Endothelial cell of umbilical vein (primary cell): ENCODE results near the gene FAM118A. TPM values are rescaled to one million over a fixed set of nuclear protein-coding genes. Genes with fewer than 3 reads are reported as not detected.

Experiments
- BruUV-seq: library from RNA; stranded (reverse); fragments of 400-500 nt; replicated peaks from 2 replicates; lab custom pipeline; 2021; lab: Mats Ljungman, UMichigan
- CTCF ChIA-PET: fragments of 300-600, 350-600 bp; sonication (Branson Sonifier 250); formaldehyde crosslinking; loops from one replicate; lab custom pipeline; 2021; ENCODE audit warnings: antibody characterized with exemption, inconsistent platforms; lab: Charles Lee
- POLR2A ChIA-PET: fragments of 300-600, 350-600 bp; sonication (Branson Sonifier 250); formaldehyde crosslinking; loops from one replicate; lab custom pipeline; 2021; ENCODE audit warnings: antibody characterized with exemption, inconsistent platforms; lab: Charles Lee
- DNase-seq: peaks from one replicate; pipeline ENCODE4 v3.0.0-alpha.2; 2011; ENCODE audit warnings: low read depth, low spot score
- FAIRE-seq: peaks from 2 replicates; lab custom pipeline; 2011; peaks lifted over from hg19 to GRCh38; lab: Jason Lieb, UNC
- H2AFZ ChIP-seq: 2 replicates; pipeline ENCODE4 v1.6.0; 2012; ENCODE audit warnings: low read depth, low read length, control low read depth, inconsistent platforms
- H3K27ac ChIP-seq: 2 replicates; pipeline ENCODE4 v1.5.1; 2011; ENCODE audit warnings: low read depth, mild to moderate bottlenecking, control low read depth, low read length, moderate library complexity; ENCODE audit not compliant: insufficient read depth
- H3K27me3 ChIP-seq, 2 experiments: 2 replicates each; pipeline versions ENCODE4 v1.6.0 to v1.6.1; 2011; ENCODE audit warnings: low read length in 2 of 2, mixed read lengths in 1 of 2; ENCODE audit not compliant: control insufficient read depth in 2 of 2, insufficient read depth in 2 of 2
- H3K36me3 ChIP-seq, 2 experiments: 2 replicates in 1 of 2; 3 replicates in 1 of 2; pipeline ENCODE4 v1.5.1; 2011; ENCODE audit warnings: low read length in 2 of 2, mild to moderate bottlenecking in 1 of 2, moderate library complexity in 1 of 2; ENCODE audit not compliant: control insufficient read depth in 2 of 2, insufficient read depth in 2 of 2; ENCODE audit errors: extremely low read depth in 1 of 2
- H3K4me1 ChIP-seq: 3 replicates; pipeline ENCODE4 v1.5.1; 2011; ENCODE audit warnings: mild to moderate bottlenecking, low read length; ENCODE audit not compliant: control insufficient read depth, insufficient read depth; ENCODE audit errors: extremely low read depth
- H3K4me2 ChIP-seq: 2 replicates; pipeline ENCODE4 v1.6.1; 2011; ENCODE audit warnings: low read length, control low read depth, mixed read lengths; ENCODE audit not compliant: insufficient read depth
- H3K4me3 ChIP-seq, 3 experiments: fragments of 200-600 bp in 1 of 3; sonication (generic), shearing (Covaris generic) in 1 of 3; replicated peaks in 1 of 3; 2 replicates each; pipeline ENCODE4 v1.5.1; 2011 to 2016; ENCODE audit warnings: control low read depth in 3 of 3, low read length in 3 of 3, mild to moderate bottlenecking in 2 of 3, inconsistent platforms in 1 of 3, low read depth in 1 of 3, moderate library complexity in 1 of 3; ENCODE audit not compliant: insufficient read depth in 1 of 3
- H3K79me2 ChIP-seq: 2 replicates; pipeline ENCODE4 v1.6.0; 2012; ENCODE audit warnings: low read length, inconsistent platforms; ENCODE audit not compliant: control insufficient read depth, insufficient read depth
- H3K9ac ChIP-seq: replicated peaks from 2 replicates; pipeline ENCODE3; 2011; ENCODE audit warnings: low read length, control low read depth; ENCODE audit not compliant: insufficient read depth; ENCODE audit errors: extremely low read depth
- H3K9me1 ChIP-seq: replicated peaks from 3 replicates; pipeline ENCODE4 v1.6.0; 2011; ENCODE audit warnings: mild to moderate bottlenecking, low read length; ENCODE audit not compliant: control insufficient read depth, insufficient read depth; ENCODE audit errors: extremely low read depth
- H3K9me3 ChIP-seq: replicated peaks from 2 replicates; pipeline ENCODE4 v1.5.1; 2012; ENCODE audit warnings: low read length, inconsistent platforms; ENCODE audit not compliant: control insufficient read depth, insufficient read depth
- H4K20me1 ChIP-seq: replicated peaks from 2 replicates; pipeline ENCODE3; 2011; ENCODE audit warnings: mild to moderate bottlenecking, low read length; ENCODE audit not compliant: control insufficient read depth, insufficient read depth; ENCODE audit errors: extremely low read depth
- CTCF ChIP-seq, 2 donors: IDR thresholded peaks; 1 replicate in 1 of 2; 2 replicates in 1 of 2; pipeline ENCODE4 v1.5.1; 2011; ENCODE audit warnings: low read length in 2 of 2, mild to moderate bottlenecking in 2 of 2, moderate library complexity in 2 of 2, control low read depth in 1 of 2, inconsistent platforms in 1 of 2, low read depth in 1 of 2; ENCODE audit not compliant: insufficient read depth in 1 of 2; ENCODE audit errors: extremely low read depth in 1 of 2
- EZH2 ChIP-seq: IDR thresholded peaks from 2 replicates; pipeline ENCODE4 v1.6.1; 2012; ENCODE audit warnings: borderline replicate concordance, low read depth, mild to moderate bottlenecking, moderate library complexity, low read length, inconsistent platforms; ENCODE audit not compliant: severe bottlenecking
- GATA2 ChIP-seq: IDR thresholded peaks from 2 replicates; pipeline ENCODE4 v1.7.0; 2011; ENCODE audit warnings: low read depth, mild to moderate bottlenecking, moderate library complexity, mixed read lengths, low read length; ENCODE audit not compliant: insufficient read length, insufficient read depth
- JUN ChIP-seq: IDR thresholded peaks from 2 replicates; pipeline ENCODE4 v1.6.1; 2011; ENCODE audit warnings: borderline replicate concordance, low read depth; ENCODE audit not compliant: insufficient read length, insufficient read depth
- MYC ChIP-seq: IDR thresholded peaks from one replicate; pipeline ENCODE4 v1.6.1; 2011; ENCODE audit warnings: mild to moderate bottlenecking, low read depth, low read length
- POLR2A ChIP-seq: IDR thresholded peaks from 2 replicates; pipeline ENCODE4 v1.6.1; 2012; ENCODE audit warnings: low read depth, mild to moderate bottlenecking, control low read depth, low read length
- POLR2AphosphoS5 ChIP-seq: IDR thresholded peaks from 2 replicates; pipeline ENCODE4 v1.6.1; 2012; ENCODE audit warnings: low read depth, mild to moderate bottlenecking, control low read depth, low read length, moderate library complexity; ENCODE audit not compliant: insufficient read depth
- dilution Hi-C: fragments of 300-500 bp; cut with MboI; formaldehyde crosslinking; loops from one replicate; pipeline ENCODE4 v1.15.0; 2019; ENCODE audit warnings: low sequenced_read_pairs; ENCODE audit not compliant: extremely low pct_ligation_motif_present
- intact Hi-C: fragments of 100-400 bp; cut with micrococcal nuclease; formaldehyde crosslinking; loops from one replicate; pipeline ENCODE4 v1.10.0; 2022
- polyA plus RNA-seq, 4 experiments: library from polyadenylated mRNA; depleted of rRNA in 3 of 4; stranded (reverse) in 3 of 4; unstranded in 1 of 4; fragments of >200 nt; gene quantifications; 2 replicates each; pipeline versions ENCODE4 v1.2.1 to v1.2.3, GENCODE V29; 2011 to 2012; ENCODE audit warnings: missing spikeins in 1 of 4
- total RNA-seq: library from RNA; stranded (reverse); gene quantifications from 2 replicates; pipeline ENCODE4 v1.2.3, GENCODE V29; 2021
- TF ChIP-seq, protein P1 (sequence below): IDR thresholded peaks from 2 replicates; pipeline ENCODE4 v1.6.1; 2011; ENCODE audit not compliant: insufficient read depth, insufficient read length

FAM118A gene
- total and polyA plus RNA-seq, 2 donors (not counting 3 experiments of a cell fraction or from before 2014, with no cell fraction given): 20.2 to 25.6 TPM

DNA sequence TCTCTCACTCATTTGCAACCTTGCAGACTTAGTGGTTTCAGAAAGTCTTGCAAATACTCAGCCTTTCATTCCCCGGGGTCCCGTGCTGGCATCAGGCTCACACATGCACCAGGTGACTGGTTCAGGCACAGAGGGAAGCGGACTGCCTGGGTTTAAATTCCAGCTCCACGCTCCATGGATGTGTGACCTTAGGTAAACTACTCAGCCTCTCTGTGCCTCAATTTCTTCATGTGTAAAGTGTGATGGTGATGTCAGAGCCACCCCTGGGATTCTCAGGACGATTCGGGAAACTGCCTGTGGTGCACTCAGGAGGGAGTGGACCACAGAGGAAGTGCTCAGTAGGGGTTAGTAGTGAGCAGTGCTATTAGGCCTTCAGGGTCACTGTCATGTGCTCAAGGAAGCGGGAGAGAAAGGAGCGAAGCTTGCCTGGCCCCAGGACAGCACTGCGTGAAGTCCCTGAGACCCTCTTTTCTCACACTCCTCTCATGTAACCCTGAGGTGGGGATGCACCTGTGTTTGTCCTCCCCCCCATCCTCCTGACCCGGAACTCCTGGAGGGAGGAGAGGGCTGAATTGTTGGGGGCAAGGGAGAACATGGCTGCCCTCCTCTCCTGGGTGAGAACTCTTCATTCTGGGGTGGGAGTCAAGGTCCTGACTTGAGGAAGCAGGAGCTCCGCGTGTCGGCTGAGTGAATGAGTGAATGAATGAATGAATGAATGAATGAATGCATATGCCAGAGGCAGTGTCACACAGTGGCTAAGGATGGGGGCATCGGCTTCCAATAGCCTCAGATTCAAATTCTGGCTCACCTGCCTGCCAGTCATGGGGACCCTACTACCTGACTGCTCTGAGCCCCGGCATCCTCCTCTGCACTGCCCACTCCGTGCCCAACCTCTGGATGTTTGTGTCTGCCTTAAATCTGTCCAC lies 39.4 kb upstream of the FAM118A start:
- no TSS peak for BruUV-seq
- Histone ChIP-seq H3K4me3 (no peak overlapping the region), H3K9me3 (no peaks in the 10 kb centered on the region), H3K9me1 (no peaks in the 10 kb centered on the region), H2AFZ (no peak overlapping the region), H3K79me2 (no peaks in the 10 kb centered on the region), H3K4me1 (peaks cover 6% of the 10 kb centered on the region), H3K9ac (no peak overlapping the region), H4K20me1 (no peaks in the 10 kb centered on the region), H3K4me2 (no peak overlapping the region), H3K27ac (no peak overlapping the region), H3K36me3 (no peaks in the 10 kb centered on the region), H3K27me3 (peaks cover 4 to 12% of the 10 kb centered on the region in 2 experiments)
- DNase-seq: no peak
- ChIA-PET POLR2A (no interaction called here), CTCF (interaction anchor here (0.7 to 2.4 kb wide), 3 partner anchors 47 to 284 kb away, joined by 3 to 5 read pairs (median 4); no protein-coding TSS in a partner anchor)
- TF ChIP-seq CTCF (IDR thresholded peaks at IDR 0.05; ENCODE audit: extremely low read depth in 1 of 2, insufficient read depth in 1 of 2, low read depth in 1 of 2, low read length in 2 of 2): no peak
- TF ChIP-seq, protein P1, sequence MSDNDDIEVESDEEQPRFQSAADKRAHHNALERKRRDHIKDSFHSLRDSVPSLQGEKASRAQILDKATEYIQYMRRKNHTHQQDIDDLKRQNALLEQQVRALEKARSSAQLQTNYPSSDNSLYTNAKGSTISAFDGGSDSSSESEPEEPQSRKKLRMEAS: no peak
- no peak for TF ChIP-seq EZH2
- TF ChIP-seq GATA2: no peak
- no peak for TF ChIP-seq POLR2A
- no peak for TF ChIP-seq POLR2AphosphoS5
- no peak for TF ChIP-seq JUN
- no peak for TF ChIP-seq MYC
- dilution Hi-C loops: loop anchor here (10.0 kb wide), 1 partner anchor 104 kb away; no protein-coding TSS in a partner anchor
- intact Hi-C loops: no loop called here
- no peak for FAIRE-seq
